Measurements from ENCODE around the gene ROR1. TPM values are rescaled to one million over a fixed set of nuclear protein-coding genes. Genes with fewer than 3 reads are reported as not detected.

ROR1 gene
- total RNA-seq, 1 experiment from 2014 or later: 2.7 TPM

DNA sequence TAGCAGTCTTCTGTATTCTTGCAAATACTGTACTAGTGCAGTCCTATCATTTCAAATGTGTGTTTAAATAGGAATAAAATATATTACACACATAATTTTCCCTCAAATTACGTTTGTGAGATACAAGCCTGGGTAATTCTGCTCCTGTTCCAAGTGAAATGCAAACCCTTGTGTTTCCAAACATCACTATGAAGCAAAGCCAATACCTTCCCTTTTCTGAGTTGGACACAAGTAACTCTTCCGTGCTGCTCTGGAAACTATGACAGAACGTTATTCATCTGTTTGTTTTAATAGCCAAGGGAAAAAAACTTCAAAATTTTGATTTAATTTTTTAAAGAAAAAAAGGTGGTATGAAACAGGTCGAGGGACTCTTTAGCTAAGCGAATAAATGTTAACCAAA lies 355.9 kb downstream of the ROR1 start:
- Histone ChIP-seq H2AFZ (ENCODE audit: low read depth, low read length, poor library complexity, severe bottlenecking) (no peak overlapping the region), H3K4me3 (replicated peaks in 1 of 2; ENCODE audit: low read depth in 1 of 2, low read length in 2 of 2) (no peak overlapping the region), H3K9ac (ENCODE audit: low read length) (no peak overlapping the region), H3K9me3 (ENCODE audit: control insufficient read depth in 1 of 2, insufficient read depth in 1 of 2, low read depth in 1 of 2, low read length in 2 of 2) (no peaks in the 10 kb centered on the region), H3K27me3 (ENCODE audit: insufficient read depth, low read length) (no peaks in the 10 kb centered on the region), H3K27ac (ENCODE audit: low read depth, low read length) (no peak overlapping the region), H3K4me1 (ENCODE audit: control insufficient read depth in 1 of 2, insufficient read depth in 2 of 2, low read length in 2 of 2) (peaks cover 0 to 12% of the 10 kb centered on the region in 2 experiments; a peak in 2 of 4 replicates), H3K9me2 (ENCODE audit: insufficient read depth) (no peaks in the 10 kb centered on the region), H3K4me2 (ENCODE audit: low read length) (no peak overlapping the region), H4K20me1 (ENCODE audit: insufficient read depth) (no peaks in the 10 kb centered on the region), H3K79me2 (ENCODE audit: insufficient read depth, low read length) (no peaks in the 10 kb centered on the region), H3K36me3 (ENCODE audit: control insufficient read depth in 1 of 2, insufficient read depth in 2 of 2, low read length in 2 of 2) (no peaks in the 10 kb centered on the region)
- TF ChIP-seq, protein P1, sequence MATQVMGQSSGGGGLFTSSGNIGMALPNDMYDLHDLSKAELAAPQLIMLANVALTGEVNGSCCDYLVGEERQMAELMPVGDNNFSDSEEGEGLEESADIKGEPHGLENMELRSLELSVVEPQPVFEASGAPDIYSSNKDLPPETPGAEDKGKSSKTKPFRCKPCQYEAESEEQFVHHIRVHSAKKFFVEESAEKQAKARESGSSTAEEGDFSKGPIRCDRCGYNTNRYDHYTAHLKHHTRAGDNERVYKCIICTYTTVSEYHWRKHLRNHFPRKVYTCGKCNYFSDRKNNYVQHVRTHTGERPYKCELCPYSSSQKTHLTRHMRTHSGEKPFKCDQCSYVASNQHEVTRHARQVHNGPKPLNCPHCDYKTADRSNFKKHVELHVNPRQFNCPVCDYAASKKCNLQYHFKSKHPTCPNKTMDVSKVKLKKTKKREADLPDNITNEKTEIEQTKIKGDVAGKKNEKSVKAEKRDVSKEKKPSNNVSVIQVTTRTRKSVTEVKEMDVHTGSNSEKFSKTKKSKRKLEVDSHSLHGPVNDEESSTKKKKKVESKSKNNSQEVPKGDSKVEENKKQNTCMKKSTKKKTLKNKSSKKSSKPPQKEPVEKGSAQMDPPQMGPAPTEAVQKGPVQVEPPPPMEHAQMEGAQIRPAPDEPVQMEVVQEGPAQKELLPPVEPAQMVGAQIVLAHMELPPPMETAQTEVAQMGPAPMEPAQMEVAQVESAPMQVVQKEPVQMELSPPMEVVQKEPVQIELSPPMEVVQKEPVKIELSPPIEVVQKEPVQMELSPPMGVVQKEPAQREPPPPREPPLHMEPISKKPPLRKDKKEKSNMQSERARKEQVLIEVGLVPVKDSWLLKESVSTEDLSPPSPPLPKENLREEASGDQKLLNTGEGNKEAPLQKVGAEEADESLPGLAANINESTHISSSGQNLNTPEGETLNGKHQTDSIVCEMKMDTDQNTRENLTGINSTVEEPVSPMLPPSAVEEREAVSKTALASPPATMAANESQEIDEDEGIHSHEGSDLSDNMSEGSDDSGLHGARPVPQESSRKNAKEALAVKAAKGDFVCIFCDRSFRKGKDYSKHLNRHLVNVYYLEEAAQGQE (IDR thresholded peaks at IDR 0.05; ENCODE audit: low read depth): no peak
- TF ChIP-seq EGR1 (IDR thresholded peaks at IDR 0.05; ENCODE audit: low read depth) (no peak), CBX3 (IDR thresholded peaks at IDR 0.05; ENCODE audit: low read depth) (no peak), SP1 (IDR thresholded peaks at IDR 0.05; ENCODE audit: low read depth) (no peak), RAD21 (IDR thresholded peaks at IDR 0.05; ENCODE audit: low read depth) (no peak), SRF (IDR thresholded peaks at IDR 0.05; ENCODE audit: low read depth) (no peak), YY1 (IDR thresholded peaks at IDR 0.05; ENCODE audit: extremely low read depth, insufficient replicate concordance, low read depth, low read length) (no peak), FOSL1 (IDR thresholded peaks at IDR 0.05; ENCODE audit: low read depth) (no peak), EZH2phosphoT487 (IDR thresholded peaks at IDR 0.05; ENCODE audit: borderline replicate concordance) (no peak), POLR2A (IDR thresholded peaks at IDR 0.05; ENCODE audit: borderline replicate concordance, extremely low read depth, insufficient read depth, insufficient read length) (no peak), CEBPB (IDR thresholded peaks at IDR 0.05; ENCODE audit: low read depth) (no peak), EZH2 (IDR thresholded peaks at IDR 0.05) (no peak), POLR2AphosphoS5 (IDR thresholded peaks at IDR 0.05; ENCODE audit: low read depth, low read length) (no peak), SIN3A (IDR thresholded peaks at IDR 0.05; ENCODE audit: low read depth) (no peak), TCF7L2 (IDR thresholded peaks at IDR 0.05; ENCODE audit: borderline replicate concordance, extremely low read depth, insufficient read depth, insufficient read length) (no peak)
- TF ChIP-seq, protein P2, sequence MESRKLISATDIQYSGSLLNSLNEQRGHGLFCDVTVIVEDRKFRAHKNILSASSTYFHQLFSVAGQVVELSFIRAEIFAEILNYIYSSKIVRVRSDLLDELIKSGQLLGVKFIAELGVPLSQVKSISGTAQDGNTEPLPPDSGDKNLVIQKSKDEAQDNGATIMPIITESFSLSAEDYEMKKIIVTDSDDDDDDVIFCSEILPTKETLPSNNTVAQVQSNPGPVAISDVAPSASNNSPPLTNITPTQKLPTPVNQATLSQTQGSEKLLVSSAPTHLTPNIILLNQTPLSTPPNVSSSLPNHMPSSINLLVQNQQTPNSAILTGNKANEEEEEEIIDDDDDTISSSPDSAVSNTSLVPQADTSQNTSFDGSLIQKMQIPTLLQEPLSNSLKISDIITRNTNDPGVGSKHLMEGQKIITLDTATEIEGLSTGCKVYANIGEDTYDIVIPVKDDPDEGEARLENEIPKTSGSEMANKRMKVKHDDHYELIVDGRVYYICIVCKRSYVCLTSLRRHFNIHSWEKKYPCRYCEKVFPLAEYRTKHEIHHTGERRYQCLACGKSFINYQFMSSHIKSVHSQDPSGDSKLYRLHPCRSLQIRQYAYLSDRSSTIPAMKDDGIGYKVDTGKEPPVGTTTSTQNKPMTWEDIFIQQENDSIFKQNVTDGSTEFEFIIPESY (IDR thresholded peaks at IDR 0.05; ENCODE audit: extremely low read depth, insufficient replicate concordance, low read length): no peak
- TF ChIP-seq, protein P3, sequence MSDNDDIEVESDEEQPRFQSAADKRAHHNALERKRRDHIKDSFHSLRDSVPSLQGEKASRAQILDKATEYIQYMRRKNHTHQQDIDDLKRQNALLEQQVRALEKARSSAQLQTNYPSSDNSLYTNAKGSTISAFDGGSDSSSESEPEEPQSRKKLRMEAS (IDR thresholded peaks at IDR 0.05): no peak
- no peak for DNase-seq (ENCODE audit: low read depth, low spot score)
- intact Hi-C loops (cut with micrococcal nuclease): no loop called here
- no TSS peak for BruUV-seq (replicated peaks)
- no peak for ATAC-seq
- POLR2A ChIA-PET: no interaction called here
- CTCF ChIA-PET: no interaction called here
- RAD21 ChIA-PET (ENCODE audit: low non-redundant PET in 1 of 2, low total read pairs in 2 of 2, uncharacterized antibody in 2 of 2, unreplicated experiment in 2 of 2): no interaction called here

Data from HCT116 (cell line).